ENCODE data around the gene SCYGR8.

The SCYGR8 gene

DNA sequence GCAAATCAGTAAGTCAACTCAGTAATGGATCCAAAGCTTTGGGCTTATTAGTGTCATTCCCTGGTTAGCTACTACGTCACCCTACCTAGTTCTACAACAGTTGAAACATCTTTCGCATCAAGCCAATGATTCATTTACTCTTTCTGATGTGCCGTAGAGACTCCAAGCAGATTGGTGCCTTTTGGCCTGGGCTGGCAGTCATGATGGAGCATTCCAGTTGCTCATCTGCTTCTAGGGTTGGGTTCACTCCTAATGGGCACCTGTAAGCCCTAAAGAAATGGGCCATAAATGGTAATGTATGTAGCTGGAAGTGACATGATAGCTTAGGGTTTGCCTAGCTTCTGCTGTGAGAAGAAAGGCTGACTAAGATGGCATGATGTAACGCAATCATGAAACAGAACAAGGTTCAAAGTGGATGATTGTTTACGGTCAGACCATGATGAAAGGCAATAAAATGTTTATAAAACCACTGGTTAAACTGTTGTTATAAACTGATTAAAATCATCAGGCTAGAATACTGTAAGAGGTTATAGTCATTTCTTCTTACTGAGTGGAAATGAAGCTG lies 47.5 kb downstream of the SCYGR8 start:
- no peak overlapping the region for H3K27ac ChIP-seq (ENCODE audit: low read depth, low read length)
- H3K9ac ChIP-seq (ENCODE audit: low read length), result no peak overlapping the region
- no peaks in the 10 kb centered on the region for H3K27me3 ChIP-seq (ENCODE audit: control insufficient read depth, insufficient read depth, low read length)
- no peaks in the 10 kb centered on the region for H3K36me3 ChIP-seq (ENCODE audit: control insufficient read depth, insufficient read depth, low read length)
- no peaks in the 10 kb centered on the region for H3K4me1 ChIP-seq (ENCODE audit: control insufficient read depth, insufficient read depth, low read length)
- no peak overlapping the region for H3K4me3 ChIP-seq (ENCODE audit: low read length)

All from rectal smooth muscle tissue (tissue), 1 donor.